HepG2 (cell line): Measurements from ENCODE around the gene GJB6. TPM values are rescaled to one million over a fixed set of nuclear protein-coding genes. Genes with fewer than 3 reads are reported as not detected.
A peak's percentile ranks its signal among the peaks of the same experiment; 100 is the strongest.

Experiments
- ATAC-seq: fragments of 200-7000 bp; cut with Tn5 transposase; 3 replicates; pipeline ENCODE4 v1.9.1; 2020; ENCODE audit warnings: mild to moderate bottlenecking, moderate library complexity
- BruUV-seq: library from RNA; stranded (reverse); fragments of 400-500 nt; replicated peaks from 2 replicates; lab custom pipeline; 2021; lab: Mats Ljungman, UMichigan
- CTCF ChIA-PET: fragments of 300-600 bp; formaldehyde crosslinking; extraction: SDS; loops from one replicate; lab custom pipeline; 2021; ENCODE audit warnings: low total read pairs, inconsistent platforms, low intra/inter-chr PET ratio; lab: Yijun Ruan, JAX
- POLR2A ChIA-PET: fragments of 350-600 bp; sonication (Branson Sonifier 250); formaldehyde crosslinking; loops from one replicate; lab custom pipeline; 2020; ENCODE audit warnings: antibody characterized with exemption, inconsistent platforms; lab: Yijun Ruan, JAX
- DNase-seq: peaks from one replicate; pipeline ENCODE4 v3.0.0-alpha.2; 2015; ENCODE audit warnings: low spot score
- FAIRE-seq: peaks from 3 replicates; lab custom pipeline; 2011; peaks lifted over from hg19 to GRCh38; lab: Jason Lieb, UNC
- H2AFZ ChIP-seq: one replicate; pipeline ENCODE4 v1.6.1; 2011; ENCODE audit warnings: low read length, inconsistent platforms
- H3K27ac ChIP-seq: fragments of 300-600 bp; 3 replicates; pipeline ENCODE4 v1.8.0; 2011; ENCODE audit warnings: mixed run types, mild to moderate bottlenecking, mixed read lengths, low read length, inconsistent platforms; ENCODE audit not compliant: insufficient read depth; ENCODE audit errors: extremely low read length
- H3K27me3 ChIP-seq, 2 experiments: fragments of 200-600 bp in 1 of 2; 2 replicates in 1 of 2; 3 replicates in 1 of 2; pipeline versions ENCODE4 v1.6.0 to v1.8.0; 2011; ENCODE audit warnings: low read length in 2 of 2, mild to moderate bottlenecking in 2 of 2, moderate library complexity in 2 of 2, inconsistent platforms in 1 of 2; ENCODE audit not compliant: insufficient read depth in 2 of 2, control insufficient read depth in 1 of 2
- H3K36me3 ChIP-seq, 2 experiments: fragments of 200-600 bp in 1 of 2; replicated peaks in 1 of 2; 2 replicates in 1 of 2; 3 replicates in 1 of 2; pipeline versions ENCODE4 v1.5.1 to v1.8.0; 2011; ENCODE audit warnings: low read length in 2 of 2, inconsistent platforms in 1 of 2; ENCODE audit not compliant: insufficient read depth in 2 of 2, control insufficient read depth in 1 of 2
- H3K4me1 ChIP-seq: 2 replicates; pipeline ENCODE4 v1.5.1; 2012; ENCODE audit warnings: low read length, inconsistent platforms; ENCODE audit not compliant: insufficient read depth
- H3K4me2 ChIP-seq: 2 replicates; pipeline ENCODE4 v1.6.0; 2011; ENCODE audit warnings: low read depth, low read length, inconsistent platforms
- H3K4me3 ChIP-seq, 3 experiments: fragments of 200-600 bp in 1 of 3; sonication (generic), shearing (Covaris generic) in 1 of 3; replicated peaks in 1 of 3; 2 replicates each; pipeline ENCODE4 v1.5.1; 2011 to 2016; ENCODE audit warnings: low read length in 3 of 3, inconsistent platforms in 2 of 3, low read depth in 2 of 3, mild to moderate bottlenecking in 2 of 3, control low read depth in 1 of 3, mixed read lengths in 1 of 3; ENCODE audit not compliant: insufficient read depth in 1 of 3
- H3K79me2 ChIP-seq: one replicate; pipeline ENCODE4 v1.6.1; 2011; ENCODE audit warnings: low read length, inconsistent platforms; ENCODE audit not compliant: insufficient read depth
- H3K9ac ChIP-seq: 2 replicates; pipeline ENCODE4 v1.6.0; 2011; ENCODE audit warnings: mild to moderate bottlenecking, low read depth, low read length, inconsistent platforms; ENCODE audit not compliant: insufficient read depth
- H3K9me3 ChIP-seq: 2 replicates; pipeline ENCODE4 v1.5.1; 2012; ENCODE audit warnings: mild to moderate bottlenecking, low read length
- H4K20me1 ChIP-seq: 2 replicates; pipeline ENCODE4 v1.6.0; 2011; ENCODE audit warnings: inconsistent platforms, mild to moderate bottlenecking, low read length, moderate library complexity; ENCODE audit not compliant: insufficient read depth
- AGO2 ChIP-seq: fragments of 200-400 bp; formaldehyde crosslinking; optimal IDR thresholded peaks from 2 replicates; pipeline ENCODE3; 2017; ENCODE audit warnings: mild to moderate bottlenecking, low read depth, low read length, moderate library complexity
- ATF1 ChIP-seq: IDR thresholded peaks from 2 replicates; pipeline ENCODE4 v1.6.1; 2016; ENCODE audit warnings: mild to moderate bottlenecking, control low read depth
- CCAR2 ChIP-seq: fragments of 200-400 bp; formaldehyde crosslinking; optimal IDR thresholded peaks from 2 replicates; pipeline ENCODE3; 2018; ENCODE audit warnings: low read depth, mild to moderate bottlenecking, low read length, moderate library complexity
- CHCHD3 ChIP-seq: sonication (generic); formaldehyde crosslinking; IDR thresholded peaks from 2 replicates; pipeline ENCODE4 v1.8.0; 2022; ENCODE audit warnings: mild to moderate bottlenecking, missing genetic modification reagents, moderate library complexity
- HNRNPH1 ChIP-seq: fragments of 200-400 bp; formaldehyde crosslinking; optimal IDR thresholded peaks from 2 replicates; pipeline ENCODE3; 2017; ENCODE audit warnings: mild to moderate bottlenecking, low read depth, low read length
- MLX ChIP-seq: IDR thresholded peaks from 2 replicates; pipeline ENCODE4 v1.6.1; 2016
- ONECUT2 ChIP-seq: sonication (generic); formaldehyde crosslinking; IDR thresholded peaks from 2 replicates; pipeline ENCODE4 v1.4.0; 2020; ENCODE audit warnings: missing genetic modification reagents
- RBM39 ChIP-seq: fragments of 200-400 bp; formaldehyde crosslinking; IDR thresholded peaks from one replicate; pipeline ENCODE4 v1.6.1; 2018; ENCODE audit warnings: antibody characterized with exemption, mild to moderate bottlenecking, low read depth, low read length; ENCODE audit not compliant: poor library complexity, severe bottlenecking
- XRCC5 ChIP-seq: fragments of 200-400 bp; formaldehyde crosslinking; optimal IDR thresholded peaks from 2 replicates; pipeline ENCODE3; 2017; ENCODE audit warnings: mild to moderate bottlenecking, low read length
- ZFP36L1 ChIP-seq: sonication (generic); formaldehyde crosslinking; IDR thresholded peaks from 2 replicates; pipeline ENCODE4 v1.8.0; 2022; ENCODE audit warnings: mild to moderate bottlenecking, missing genetic modification reagents, moderate library complexity
- ZFP82 ChIP-seq: sonication (generic); formaldehyde crosslinking; IDR thresholded peaks from 2 replicates; pipeline ENCODE4 v1.5.1; 2020; ENCODE audit warnings: mild to moderate bottlenecking, missing genetic modification reagents, borderline replicate concordance
- ZNF180 ChIP-seq: sonication (generic); formaldehyde crosslinking; IDR thresholded peaks from 2 replicates; pipeline ENCODE4 v1.4.0; 2020; ENCODE audit warnings: low read depth, missing genetic modification reagents, borderline replicate concordance
- ZNF646 ChIP-seq: sonication (generic); formaldehyde crosslinking; IDR thresholded peaks from 2 replicates; pipeline ENCODE4 v1.9.0; 2021; ENCODE audit warnings: mild to moderate bottlenecking, missing genetic modification reagents
- ZNF7 ChIP-seq: IDR thresholded peaks from 2 replicates; pipeline ENCODE4 v1.6.1; 2016; ENCODE audit warnings: missing biosample characterization, missing genetic modification reagents
- ZNF747 ChIP-seq: sonication (generic); formaldehyde crosslinking; IDR thresholded peaks from 2 replicates; pipeline ENCODE4 v1.8.1; 2023; ENCODE audit warnings: missing genetic modification reagents, mild to moderate bottlenecking, borderline replicate concordance
- ZZZ3 ChIP-seq: sonication (generic); formaldehyde crosslinking; IDR thresholded peaks from 2 replicates; pipeline ENCODE4 v1.4.0; 2020; ENCODE audit warnings: missing genetic modification reagents, mild to moderate bottlenecking, borderline replicate concordance
- WGBS: methylation state at CpG from one replicate; pipeline ENCODE4 v1.1.6; 2017; ENCODE audit warnings: low lambda C conversion rate; 5-methylcytosine and 5-hydroxymethylcytosine counted together
- in situ Hi-C: cut with HindIII; loops from 2 replicates; pipeline ENCODE4 v1.10.0; 2017; ENCODE audit warnings: low pct_unique_long_range_greater_than_20kb; ENCODE audit not compliant: extremely low pct_ligation_motif_present
- intact Hi-C: fragments of 100-400 bp; cut with micrococcal nuclease; formaldehyde crosslinking; loops from one replicate; pipeline ENCODE4 v1.10.0; 2022; ENCODE audit not compliant: unreplicated experiment
- polyA plus RNA-seq, 8 experiments: library from polyadenylated mRNA; depleted of rRNA in 3 of 8; stranded (reverse) in 7 of 8; unstranded in 1 of 8; fragments of >200 nt; fragmentation: Illumina TruSeq in 4 of 8; extraction: Trizol in 4 of 8; gene quantifications; 2 replicates each; pipeline versions ENCODE4 v1.2.1 to v1.2.3, GENCODE V29; 2011 to 2016; ENCODE audit warnings: low read depth in 4 of 8, missing spikeins in 1 of 8, mixed read lengths in 1 of 8; ENCODE audit not compliant: insufficient read depth in 1 of 8
- total RNA-seq, 5 experiments: library from RNA; depleted of rRNA; stranded (reverse); fragments of >200 nt; fragmentation: Illumina TruSeq; extraction: Trizol; gene quantifications; 2 replicates each; pipeline ENCODE4 v1.2.3, GENCODE V29; 2016; ENCODE audit warnings: low read depth in 1 of 5

GJB6 gene
- total and polyA plus RNA-seq, 2 of the 13 experiments (the other 11 are each of a cell fraction or from before 2014, with no cell fraction given): not detected

GRCh38 chr13:20197361-20197834 is 34.7 kb downstream of the GJB6 start:
- BruUV-seq: no TSS peak
- Histone ChIP-seq H3K4me3 (no peak overlapping the region), H3K9me3 (no peaks in the 10 kb centered on the region), H3K4me1 (peaks cover 23% of the 10 kb centered on the region), H3K27me3 (peaks cover 3 to 23% of the 10 kb centered on the region in 2 experiments; a peak in 4 of 5 replicates), H3K79me2 (no peaks in the 10 kb centered on the region), H3K27ac (no peak overlapping the region), H3K9ac (no peak overlapping the region), H3K4me2 (no peak overlapping the region), H3K36me3 (no peaks in the 10 kb centered on the region), H4K20me1 (no peaks in the 10 kb centered on the region; the same call in 1 of the 2 replicates), H2AFZ (no peak overlapping the region)
- intact Hi-C loops (loop anchor here (5.0 kb wide), 3 partner anchors 110 to 725 kb away; no protein-coding TSS in a partner anchor), in situ Hi-C loops (loop anchor here (10.0 kb wide), 1 partner anchor 97 kb away; no protein-coding TSS in a partner anchor)
- CTCF ChIA-PET: no interaction called here
- DNase-seq (peak; percentile 41), FAIRE-seq (peak; percentile 63), ATAC-seq (peak; percentile 60)
- POLR2A ChIA-PET: interaction anchor here (0.7 kb wide), 1 partner anchor 322 kb away, joined by 4 read pairs; no protein-coding TSS in a partner anchor
- 0% methylated on average over 5 of the region's 5 CpGs for WGBS
- no peak for TF ChIP-seq XRCC5
- no peak for TF ChIP-seq AGO2
- no peak for TF ChIP-seq CCAR2
- TF ChIP-seq ZNF180: no peak
- no peak for TF ChIP-seq ZNF747 (CRISPR knock-in tag)
- no peak for TF ChIP-seq RBM39
- TF ChIP-seq ZFP36L1 (CRISPR knock-in tag): no peak
- TF ChIP-seq ZNF7: peak; percentile 65; the same call in 1 of the 2 replicates
- no peak for TF ChIP-seq ZZZ3 (CRISPR knock-in tag)
- no peak for TF ChIP-seq ZNF646 (CRISPR knock-in tag)
- no peak for TF ChIP-seq CHCHD3 (CRISPR knock-in tag)
- no peak for TF ChIP-seq ZFP82 (CRISPR knock-in tag)
- TF ChIP-seq MLX (CRISPR knock-in tag): no peak
- peak; percentile 95 for TF ChIP-seq ONECUT2 (CRISPR knock-in tag)
- no peak for TF ChIP-seq HNRNPH1
- no peak for TF ChIP-seq ATF1 (CRISPR knock-in tag)
